IMR-90 (cell line): Measurements from ENCODE around the gene MET. TPM values are rescaled to one million over a fixed set of nuclear protein-coding genes. Genes with fewer than 3 reads are reported as not detected.
"Not testable (repeated sequence)": the region's sequence is repeated elsewhere in the genome, so short reads cannot be mapped to it uniquely, and the experiment has no call there.

Source experiments
- ATAC-seq: fragments of 200-7000 bp; cut with Tn5 transposase; 2 replicates; pipeline ENCODE4 v1.9.1; 2020; ENCODE audit warnings: low read depth, mild to moderate bottlenecking, moderate library complexity
- BruUV-seq: library from RNA; stranded (reverse); fragments of 400-500 nt; replicated peaks from 2 replicates; lab custom pipeline; 2021; lab: Mats Ljungman, UMichigan
- CTCF ChIA-PET: fragments of 300-600 bp; formaldehyde crosslinking; extraction: SDS; loops from one replicate; lab custom pipeline; 2021; ENCODE audit warnings: antibody characterized with exemption; lab: Yijun Ruan, JAX
- POLR2A ChIA-PET: fragments of 300-600 bp; sonication (Branson Sonifier 250); formaldehyde crosslinking; loops from one replicate; lab custom pipeline; 2022; ENCODE audit warnings: antibody characterized with exemption; ENCODE audit not compliant: unreplicated experiment; lab: Charles Lee
- DNase-seq: peaks from one replicate; pipeline ENCODE4 v3.0.0; 2013
- H2AFZ ChIP-seq: replicated peaks from 2 replicates; pipeline ENCODE3; 2013; ENCODE audit warnings: low read length, mild to moderate bottlenecking; ENCODE audit not compliant: poor library complexity
- H2AK5ac ChIP-seq: 2 replicates; pipeline ENCODE4 v1.6.1; 2013; ENCODE audit warnings: low read depth, low read length, inconsistent platforms
- H2AK9ac ChIP-seq: replicated peaks from 2 replicates; pipeline ENCODE3; 2013; ENCODE audit warnings: mild to moderate bottlenecking, low read depth, low read length, moderate library complexity; ENCODE audit not compliant: poor library complexity
- H2BK120ac ChIP-seq: 2 replicates; pipeline ENCODE4 v1.6.1; 2013; ENCODE audit warnings: low read depth, low read length, inconsistent platforms
- H2BK15ac ChIP-seq: 3 replicates; pipeline ENCODE4 v1.6.1; 2013; ENCODE audit warnings: low read depth, low read length, inconsistent platforms
- H2BK20ac ChIP-seq: 2 replicates; pipeline ENCODE4 v1.6.1; 2013; ENCODE audit warnings: low read depth, mild to moderate bottlenecking, inconsistent platforms, low read length, moderate library complexity
- H2BK5ac ChIP-seq: 2 replicates; pipeline ENCODE4 v1.6.1; 2013; ENCODE audit warnings: mild to moderate bottlenecking, low read depth, low read length, inconsistent platforms; ENCODE audit not compliant: poor library complexity, severe bottlenecking
- H3K14ac ChIP-seq: replicated peaks from 2 replicates; pipeline ENCODE4 v1.6.1; 2013; ENCODE audit warnings: low read depth, low read length, inconsistent platforms
- H3K18ac ChIP-seq: 2 replicates; pipeline ENCODE4 v1.6.1; 2013; ENCODE audit warnings: low read depth, low read length, control low read depth
- H3K23ac ChIP-seq: 2 replicates; pipeline ENCODE4 v1.6.1; 2013; ENCODE audit warnings: low read depth, low read length, inconsistent platforms
- H3K27ac ChIP-seq: 2 replicates; pipeline ENCODE4 v1.5.1; 2013; ENCODE audit warnings: mild to moderate bottlenecking, control low read depth, low read length; ENCODE audit not compliant: insufficient read depth
- H3K27me3 ChIP-seq: 2 replicates; pipeline ENCODE4 v1.6.1; 2013; ENCODE audit warnings: low read length; ENCODE audit not compliant: control insufficient read depth, insufficient read depth
- H3K36me3 ChIP-seq: 2 replicates; pipeline ENCODE4 v1.6.1; 2013; ENCODE audit warnings: low read length, mixed read lengths; ENCODE audit not compliant: control insufficient read depth, insufficient read depth
- H3K4ac ChIP-seq: 2 replicates; pipeline ENCODE4 v1.6.1; 2013; ENCODE audit warnings: low read depth, low read length, inconsistent platforms
- H3K4me1 ChIP-seq: 2 replicates; pipeline ENCODE4 v1.6.1; 2013; ENCODE audit warnings: low read length, mixed read lengths; ENCODE audit not compliant: control insufficient read depth, insufficient read depth
- H3K4me2 ChIP-seq: 2 replicates; pipeline ENCODE4 v1.6.1; 2013; ENCODE audit warnings: low read depth, mild to moderate bottlenecking, control low read depth, low read length, moderate library complexity
- H3K4me3 ChIP-seq: 2 replicates; pipeline ENCODE4 v1.5.1; 2013; ENCODE audit warnings: low read depth, mild to moderate bottlenecking, control low read depth, low read length, moderate library complexity; ENCODE audit not compliant: insufficient read depth
- H3K56ac ChIP-seq: 2 replicates; pipeline ENCODE4 v1.6.1; 2013; ENCODE audit warnings: low read length, inconsistent platforms; ENCODE audit not compliant: insufficient read depth; ENCODE audit errors: extremely low read depth
- H3K79me1 ChIP-seq, 2 experiments: 2 replicates each; pipeline ENCODE4 v1.6.1; 2013; ENCODE audit warnings: low read length in 2 of 2, inconsistent platforms in 1 of 2, low read depth in 1 of 2
- H3K9ac ChIP-seq: 2 replicates; pipeline ENCODE4 v1.6.1; 2013; ENCODE audit warnings: low read depth, low read length, control low read depth
- H3K9me1 ChIP-seq: 2 replicates; pipeline ENCODE4 v1.6.1; 2013; ENCODE audit warnings: low read length, inconsistent platforms; ENCODE audit not compliant: insufficient read depth
- H3K9me3 ChIP-seq: 2 replicates; pipeline ENCODE4 v1.6.1; 2013; ENCODE audit warnings: low read length; ENCODE audit not compliant: control insufficient read depth, insufficient read depth
- H4K20me1 ChIP-seq: 2 replicates; pipeline ENCODE4 v1.6.1; 2013; ENCODE audit warnings: low read length, inconsistent platforms; ENCODE audit not compliant: insufficient read depth
- H4K5ac ChIP-seq: 2 replicates; pipeline ENCODE4 v1.6.1; 2013; ENCODE audit warnings: mild to moderate bottlenecking, low read depth, low read length, control low read depth
- H4K8ac ChIP-seq, 2 experiments: 2 replicates each; pipeline ENCODE4 v1.6.1; 2013; ENCODE audit warnings: low read depth in 2 of 2, low read length in 2 of 2, control low read depth in 1 of 2, inconsistent platforms in 1 of 2
- H4K91ac ChIP-seq: 2 replicates; pipeline ENCODE4 v1.6.1; 2013; ENCODE audit warnings: low read depth, low read length, inconsistent platforms; ENCODE audit not compliant: insufficient read depth
- CEBPB ChIP-seq: IDR thresholded peaks from 2 replicates; pipeline ENCODE4 v1.6.1; 2012; ENCODE audit warnings: low read depth, low read length, improper control_type of control experiment
- FOS ChIP-seq: fragments of 150-350 bp; IDR thresholded peaks from 2 replicates; pipeline ENCODE4 v1.6.1; 2016; ENCODE audit warnings: low read depth, low read length
- MAZ ChIP-seq: IDR thresholded peaks from 2 replicates; pipeline ENCODE4 v1.6.1; 2012; ENCODE audit warnings: low read depth, mild to moderate bottlenecking, low read length, improper control_type of control experiment, moderate library complexity, borderline replicate concordance
- MXI1 ChIP-seq: IDR thresholded peaks from 2 replicates; pipeline ENCODE4 v1.6.1; 2012; ENCODE audit warnings: low read depth, mild to moderate bottlenecking, low read length, moderate library complexity, borderline replicate concordance
- POLR2A ChIP-seq: IDR thresholded peaks from 2 replicates; pipeline ENCODE4 v1.6.1; 2012; ENCODE audit warnings: mild to moderate bottlenecking, low read depth, low read length
- RAD21 ChIP-seq: IDR thresholded peaks from 2 replicates; pipeline ENCODE4 v1.6.1; 2012; ENCODE audit warnings: low read length, improper control_type of control experiment
- RCOR1 ChIP-seq: IDR thresholded peaks from 2 replicates; pipeline ENCODE4 v1.6.1; 2012; ENCODE audit warnings: mild to moderate bottlenecking, low read length, improper control_type of control experiment; ENCODE audit not compliant: insufficient replicate concordance
- RFX5 ChIP-seq: IDR thresholded peaks from 2 replicates; pipeline ENCODE4 v1.8.0; 2012; ENCODE audit warnings: low read depth, mild to moderate bottlenecking, low read length, moderate library complexity
- SMC3 ChIP-seq: fragments of 150-350 bp; IDR thresholded peaks from 2 replicates; pipeline ENCODE4 v1.6.1; 2016; ENCODE audit warnings: low read depth, mild to moderate bottlenecking, antibody characterized with exemption, low read length, moderate library complexity
- USF2 ChIP-seq: fragments of 150-350 bp; IDR thresholded peaks from 2 replicates; pipeline ENCODE4 v1.6.1; 2017; ENCODE audit warnings: mild to moderate bottlenecking, antibody characterized with exemption, low read length, low read depth
- WGBS, 2 experiments: methylation state at CpG; one replicate each; pipeline versions ENCODE4 v1.1.5 to v1.1.7; 2013; ENCODE audit warnings: missing lambda C conversion rate in 2 of 2; ENCODE audit not compliant: insufficient read length in 1 of 2; ENCODE audit errors: extremely low coverage in 2 of 2; 5-methylcytosine and 5-hydroxymethylcytosine counted together
- dilution Hi-C: fragments of 300-500 bp; cut with HindIII; formaldehyde crosslinking; loops from one replicate; pipeline ENCODE4 v1.14.3; 2018; ENCODE audit warnings: low sequenced_read_pairs; ENCODE audit not compliant: unreplicated experiment
- in situ Hi-C: fragments of 300-500 bp; cut with MboI; formaldehyde crosslinking; loops from 3 replicates; pipeline ENCODE4 v1.14.3; 2019; ENCODE audit warnings: low sequenced_read_pairs, inconsistent platforms, mixed read lengths
- intact Hi-C: fragments of 100-400 bp; cut with micrococcal nuclease; formaldehyde crosslinking; loops from 2 replicates; pipeline ENCODE4 v1.10.0; 2022
- polyA plus RNA-seq, 3 experiments: library from polyadenylated mRNA; depleted of rRNA; stranded (reverse); fragments of >200 nt; gene quantifications; 2 replicates each; pipeline ENCODE4 v1.2.3, GENCODE V29; 2012; ENCODE audit warnings: low replicate concordance in 1 of 3
- total RNA-seq: library from RNA; depleted of rRNA; stranded (reverse); fragments of >200 nt; gene quantifications from 2 replicates; pipeline ENCODE4 v1.2.3, GENCODE V29; 2012

The MET gene
- total and polyA plus RNA-seq, 2 of the 4 experiments (the other 2 are of a cell fraction) = 15.0 to 84.6 TPM

- Histone ChIP-seq H2AK9ac (no peak overlapping the region), H2AK5ac (no peak overlapping the region), H4K20me1 (no peaks in the 10 kb centered on the region), H2BK120ac (no peak overlapping the region), H3K4me1 (no peaks in the 10 kb centered on the region), H4K8ac (no peak overlapping the region), H2BK5ac (no peak overlapping the region), H3K36me3 (no peaks in the 10 kb centered on the region), H3K23ac (no peak overlapping the region), H3K4me3 (no peak overlapping the region), H3K4ac (no peak overlapping the region), H3K27ac (no peak overlapping the region), H2AFZ (no peak overlapping the region), H2BK15ac (no peak overlapping the region), H4K5ac (no peak overlapping the region), H3K79me1 (no peaks in the 10 kb centered on the region), H3K14ac (no peak overlapping the region), H3K9ac (no peak overlapping the region), H3K56ac (no peak overlapping the region), H3K9me3 (no peaks in the 10 kb centered on the region; the same call in 1 of the 2 replicates), H3K27me3 (no peaks in the 10 kb centered on the region; the same call in 1 of the 2 replicates), H4K91ac (no peak overlapping the region), H3K18ac (no peak overlapping the region), H2BK20ac (no peak overlapping the region), H3K9me1 (no peaks in the 10 kb centered on the region), H3K4me2 (no peak overlapping the region)
- ATAC-seq (no peak), DNase-seq (no peak)
- dilution Hi-C loops (no loop called here), intact Hi-C loops (loop anchor here (5.0 kb wide), 1 partner anchor 37 kb away; no protein-coding TSS in a partner anchor), in situ Hi-C loops (no loop called here)
- no peak for TF ChIP-seq MXI1
- TF ChIP-seq CEBPB = no peak
- TF ChIP-seq RFX5 = no peak
- no peak for TF ChIP-seq RCOR1
- TF ChIP-seq POLR2A = no peak
- TF ChIP-seq MAZ = no peak
- TF ChIP-seq RAD21 = no peak
- TF ChIP-seq FOS = no peak
- TF ChIP-seq USF2 = no peak
- no peak for TF ChIP-seq SMC3
- ChIA-PET POLR2A (no interaction called here), CTCF (interaction anchor here (1.2 to 1.5 kb wide), 2 partner anchors 10 to 149 kb away, joined by 3 read pairs; no protein-coding TSS in a partner anchor)
- BruUV-seq = no TSS peak
- no CpG with 5 or more reads among the region's 3 CpGs for WGBS, 2 experiments
Observed at GRCh38 chr7:116820149-116820548, 148.2 kb downstream of the MET start.

- H3K27ac ChIP-seq, H4K5ac ChIP-seq, H3K27me3 ChIP-seq, H4K20me1 ChIP-seq, H3K4me3 ChIP-seq, H2BK120ac ChIP-seq, CTCF ChIA-PET, H3K56ac ChIP-seq, H4K8ac ChIP-seq, H3K14ac ChIP-seq, H2AK9ac ChIP-seq, H2BK20ac ChIP-seq, H3K4me1 ChIP-seq, POLR2A ChIA-PET, H2AK5ac ChIP-seq, H3K4ac ChIP-seq, H4K91ac ChIP-seq, H3K23ac ChIP-seq, H2BK5ac ChIP-seq, in situ Hi-C loops, DNase-seq, H3K36me3 ChIP-seq, H2BK15ac ChIP-seq, ATAC-seq, H3K18ac ChIP-seq, H3K9ac ChIP-seq, H2AFZ ChIP-seq, dilution Hi-C loops, H3K4me2 ChIP-seq, H3K9me1 ChIP-seq, BruUV-seq, H3K79me1 ChIP-seq, H3K9me3 ChIP-seq: not testable (repeated sequence)
- WGBS, 2 experiments = no CpG with 5 or more reads among the region's 4 CpGs
- intact Hi-C loops = loop anchor here (5.0 kb wide), 1 partner anchor 36 kb away; no protein-coding TSS in a partner anchor
Observed at GRCh38 chr7:116821647-116822046, 149.7 kb downstream of the MET start.
